KG1 (cell line): Measurements from ENCODE around the gene ARHGAP26.

Experiments
- DNase-seq: peaks from one replicate; lab custom pipeline; 2025; lab: John Stamatoyannopoulos, UW

The ARHGAP26 gene

GRCh38 chr5:143120460-143121134 is 350.4 kb downstream of the ARHGAP26 start:
- no peak for DNase-seq

- DNase-seq: no peak
These were observed 350.9 kb downstream of the ARHGAP26 start for GRCh38 chr5:143121135-143121475.

- DNase-seq: no peak
These were observed 354.4 kb downstream of the ARHGAP26 start for GRCh38 chr5:143124593-143124992.

GRCh38 chr5:143126174-143127019 is 356.2 kb downstream of the ARHGAP26 start:
- DNase-seq: no peak

DNA sequence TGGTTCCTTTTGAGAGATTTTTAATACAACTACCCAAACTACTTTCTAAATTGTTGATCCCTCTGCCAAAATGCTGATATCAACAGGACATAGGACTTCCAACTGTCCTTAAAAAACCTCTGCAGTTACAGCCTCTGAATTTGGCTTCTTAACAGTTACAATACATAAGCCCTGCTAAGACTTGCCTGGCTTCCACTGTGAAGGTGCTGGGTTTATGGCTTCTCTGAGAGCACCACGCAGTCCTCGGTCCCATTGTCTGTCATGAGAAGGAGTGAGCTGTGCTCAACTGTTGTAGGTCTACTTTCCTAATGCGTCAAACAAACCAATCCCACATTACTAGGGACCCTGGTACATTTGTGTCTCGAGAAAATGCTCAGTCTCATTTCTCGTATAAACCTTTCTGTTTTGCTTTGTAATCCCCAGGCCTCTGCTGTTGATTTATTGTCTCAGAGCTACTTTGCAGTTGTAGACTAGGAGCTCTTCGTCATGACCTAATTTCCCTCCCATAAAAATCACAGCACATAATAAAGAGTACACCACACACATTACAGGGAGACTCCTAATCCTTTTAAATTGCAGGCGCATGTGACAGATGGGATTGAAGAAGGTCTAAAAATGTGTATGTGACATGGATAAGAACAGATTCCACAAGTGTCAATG is 358.4 kb downstream of the ARHGAP26 start:
- DNase-seq: no peak

GRCh38 chr5:143129203-143129602 is 359.0 kb downstream of the ARHGAP26 start:
- no peak for DNase-seq

DNA sequence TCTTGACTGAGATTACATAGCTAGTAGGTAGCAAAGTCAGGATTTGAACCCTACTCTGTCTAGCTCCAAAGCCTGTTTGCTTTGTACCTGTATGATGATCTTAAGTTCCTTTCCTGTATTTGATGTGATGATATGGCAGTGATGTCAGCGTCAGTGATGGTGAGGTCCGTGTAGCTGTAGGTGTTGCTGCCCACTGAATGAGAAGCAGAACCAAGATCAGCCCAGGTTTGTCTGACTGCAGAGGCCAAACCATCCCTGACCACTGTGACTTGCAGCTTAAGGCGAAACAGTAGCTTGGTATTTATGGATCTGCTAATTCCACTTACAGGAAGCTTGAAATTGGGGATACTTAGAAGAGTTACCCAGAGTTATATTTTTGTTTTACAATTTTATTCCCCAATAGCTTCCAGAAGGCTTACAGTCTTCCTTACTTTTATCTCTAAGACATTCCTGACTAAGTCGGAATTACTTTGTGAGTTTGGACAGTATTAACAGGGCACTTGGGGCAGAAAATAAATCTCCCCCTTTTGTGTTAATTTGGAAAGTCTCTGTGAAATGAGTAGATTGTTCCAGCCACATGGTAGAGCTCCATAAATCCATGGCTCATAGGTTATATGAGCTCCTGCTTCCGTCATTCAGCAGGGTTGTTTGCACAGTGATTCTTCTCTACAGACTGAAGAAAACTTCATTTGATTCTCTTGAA is 359.9 kb downstream of the ARHGAP26 start:
- no peak for DNase-seq

GRCh38 chr5:143130613-143131305 is 360.6 kb downstream of the ARHGAP26 start:
- no peak for DNase-seq

DNA sequence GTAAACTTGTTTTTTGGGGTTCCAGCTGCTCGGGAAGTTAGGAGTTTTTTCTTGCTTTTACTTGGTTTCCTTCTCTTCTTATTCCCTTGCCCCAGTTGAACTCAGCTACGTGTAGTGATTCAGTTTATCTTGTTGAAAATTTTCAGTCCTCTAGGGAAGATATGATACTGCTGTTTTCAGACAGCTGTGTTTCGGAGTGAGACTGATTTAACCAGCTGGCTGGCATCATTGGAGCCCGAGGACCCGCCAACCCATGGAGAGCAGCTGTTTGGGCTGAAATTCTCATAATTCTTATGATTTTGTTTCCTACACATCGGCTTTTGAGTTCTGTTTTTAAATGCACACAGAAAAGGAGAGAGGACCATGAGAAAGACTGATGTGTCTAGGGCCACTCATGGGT is 361.8 kb downstream of the ARHGAP26 start:
- no peak for DNase-seq

- no peak for DNase-seq
These were observed 362.6 kb downstream of the ARHGAP26 start for GRCh38 chr5:143132739-143133138.

DNA sequence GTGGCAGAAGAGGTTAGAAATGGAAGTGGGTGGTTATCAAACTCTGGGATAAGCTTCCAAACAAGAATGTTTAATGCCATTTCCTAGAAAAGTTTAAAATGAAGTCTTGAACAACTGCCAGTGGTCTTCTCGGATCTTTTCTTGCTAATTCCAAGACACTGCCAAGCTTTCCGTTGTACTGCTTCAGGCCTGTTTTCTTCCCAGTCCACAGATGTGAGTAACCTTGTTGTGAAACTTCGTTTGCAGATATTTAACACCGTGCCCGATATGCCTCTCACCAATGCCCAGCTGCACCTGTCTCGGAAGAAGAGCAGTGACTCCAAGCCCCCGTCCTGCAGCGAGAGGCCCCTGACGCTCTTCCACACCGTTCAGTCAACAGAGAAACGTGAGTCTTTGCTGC is 363.5 kb downstream of the ARHGAP26 start:
- DNase-seq: no peak

DNA sequence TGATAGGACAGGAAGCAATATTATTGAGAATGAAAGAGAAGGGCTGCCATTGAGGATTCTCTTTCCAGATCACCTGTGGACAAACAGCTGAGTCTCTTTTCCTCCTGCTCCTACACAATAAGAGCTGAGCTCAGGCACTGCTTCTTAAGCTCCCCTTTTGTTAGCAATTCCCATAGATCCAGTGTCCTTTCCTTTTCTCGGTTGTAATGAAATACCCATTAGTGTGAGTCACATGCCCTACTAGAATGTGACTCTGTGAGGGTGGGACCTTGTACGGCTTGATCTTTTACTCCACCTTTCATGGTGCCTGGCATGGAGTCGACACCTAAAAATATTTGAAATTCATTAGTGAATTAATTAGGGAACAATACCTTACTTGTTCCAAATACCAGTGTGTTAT is 364.1 kb downstream of the ARHGAP26 start:
- no peak for DNase-seq

DNA sequence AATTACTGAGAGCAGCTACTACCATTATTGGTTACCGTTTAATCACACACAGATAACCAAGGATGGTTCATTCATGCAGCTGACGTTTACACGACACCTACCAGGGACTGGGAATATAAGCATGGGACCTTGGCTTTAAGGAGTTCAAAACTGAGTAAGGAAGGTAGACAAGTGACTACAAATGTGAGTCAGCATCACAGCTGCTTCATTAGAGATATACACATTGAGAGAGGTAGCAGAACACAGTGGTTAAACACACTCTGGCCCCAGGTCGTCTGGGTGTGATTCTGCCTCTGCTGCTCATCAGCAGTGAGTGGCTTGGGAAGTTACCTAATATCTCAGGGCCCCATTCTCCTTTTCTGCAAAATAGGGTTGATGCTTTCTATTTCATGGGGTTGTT is 364.7 kb downstream of the ARHGAP26 start:
- no peak for DNase-seq

DNA sequence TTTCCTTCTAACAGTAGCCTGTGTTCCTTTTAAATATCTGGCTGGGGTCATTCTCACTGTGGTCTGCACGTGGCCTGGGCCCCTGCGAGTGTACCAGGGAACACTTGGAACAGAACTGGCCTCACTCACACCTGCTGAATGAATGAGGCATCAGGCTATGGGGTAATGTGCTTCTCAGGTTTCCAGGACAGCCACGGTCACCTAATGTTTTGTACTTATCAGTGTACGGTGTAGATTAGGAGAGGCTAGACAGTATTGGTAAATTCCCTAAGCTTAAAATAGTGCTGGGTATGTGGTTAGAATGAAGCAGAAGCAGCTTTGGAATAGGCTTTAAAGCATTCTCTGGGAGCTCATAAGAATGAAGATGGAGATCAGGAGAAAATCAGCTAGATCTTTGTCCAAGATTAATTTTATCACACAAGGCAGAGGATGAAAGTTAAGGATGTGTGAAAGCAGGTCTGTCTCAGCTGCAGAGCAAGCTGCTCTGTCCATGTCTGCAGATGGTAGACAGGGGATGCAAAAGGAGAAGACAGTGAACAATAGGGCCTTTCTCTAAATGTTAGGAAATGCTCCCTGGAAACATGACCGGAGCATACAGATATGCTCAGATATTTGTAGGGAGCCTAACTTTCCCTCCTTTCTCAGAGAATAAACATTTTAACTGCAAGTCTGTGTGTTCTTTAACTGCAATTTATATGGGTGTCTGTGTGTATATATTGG is 365.8 kb downstream of the ARHGAP26 start:
- no peak for DNase-seq

DNA sequence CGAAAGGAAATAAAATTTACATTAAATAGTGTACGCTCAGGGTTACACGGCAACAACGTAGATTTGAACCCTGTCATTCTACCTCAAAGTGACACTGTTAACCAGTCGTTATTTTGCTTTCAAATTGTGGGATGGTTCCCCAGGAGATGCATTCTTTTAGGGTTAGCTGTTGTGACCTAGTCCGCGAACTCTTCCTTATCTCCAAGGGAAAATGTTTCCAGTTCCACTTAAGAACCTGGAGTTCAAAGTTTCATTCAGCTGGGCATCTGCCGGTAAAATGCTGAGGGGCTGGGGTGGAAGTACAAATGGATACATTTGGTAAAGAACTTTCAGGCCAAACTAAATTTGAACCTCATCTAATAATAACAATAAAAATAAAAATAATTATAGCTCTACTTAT is 368.7 kb downstream of the ARHGAP26 start:
- DNase-seq: no peak

GRCh38 chr5:143139585-143139984 is 369.4 kb downstream of the ARHGAP26 start:
- DNase-seq: no peak

DNA sequence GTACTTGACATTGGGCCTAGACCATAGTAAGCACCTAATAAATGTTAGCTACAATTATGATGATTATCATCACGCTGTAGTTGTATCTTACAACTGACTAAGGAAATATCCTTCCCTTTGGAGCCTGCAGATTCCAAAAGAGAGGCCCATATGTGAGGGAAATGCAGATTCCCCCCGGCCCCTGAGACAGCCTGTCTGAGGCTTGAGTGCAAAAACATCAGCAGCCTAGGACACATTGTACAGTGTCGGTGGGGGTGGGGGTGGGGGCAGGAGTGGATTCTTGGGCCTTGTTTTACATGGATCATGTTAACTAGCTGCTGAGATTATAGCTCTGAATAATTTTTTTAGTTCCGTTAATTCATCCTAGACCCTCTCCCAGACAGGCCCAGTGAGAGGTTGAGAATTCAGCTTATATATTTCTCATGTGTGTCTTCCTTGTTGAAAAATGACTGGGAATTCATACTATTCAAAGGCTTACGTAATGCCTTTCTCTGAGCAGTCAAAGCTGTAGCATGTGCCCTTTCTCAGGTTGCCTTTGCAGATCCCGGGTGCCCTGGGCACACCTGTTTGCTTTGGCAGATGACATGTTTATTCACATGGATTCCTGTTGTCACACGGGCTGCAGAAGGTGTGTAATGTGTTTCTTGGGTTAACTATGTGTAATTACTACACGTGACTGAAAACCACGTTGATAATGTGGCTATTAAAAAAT is 370.5 kb downstream of the ARHGAP26 start:
- DNase-seq: no peak

- DNase-seq: no peak
These were observed 371.5 kb downstream of the ARHGAP26 start for GRCh38 chr5:143141652-143142051.

- DNase-seq: no peak
These were observed 372.6 kb downstream of the ARHGAP26 start for GRCh38 chr5:143142596-143143435.

- no peak for DNase-seq
These were observed 373.8 kb downstream of the ARHGAP26 start for GRCh38 chr5:143143973-143144372.
